Prostate gland (tissue), 2 donors: ENCODE results near the gene CRIP2. TPM values are rescaled to one million over a fixed set of nuclear protein-coding genes. Genes with fewer than 3 reads are reported as not detected.

ENCODE experiments used
- DNase-seq: peaks from one replicate; pipeline ENCODE4 v3.0.0-alpha.2; 2019; ENCODE audit warnings: low spot score
- H3K27ac ChIP-seq, 2 donors: fragments of 200-600 bp; sonication (generic); 2 replicates each; pipeline ENCODE4 v1.5.1; 2017 to 2019
- H3K27me3 ChIP-seq: fragments of 200-600 bp; sonication (generic); replicated peaks from 2 replicates; pipeline ENCODE4 v1.5.1; 2019; ENCODE audit not compliant: insufficient read depth
- H3K36me3 ChIP-seq, 2 donors: fragments of 200-600 bp; sonication (generic); 1 replicate in 1 of 2; 2 replicates in 1 of 2; pipeline versions ENCODE4 v1.5.1 to v1.8.1; 2017 to 2019
- H3K4me1 ChIP-seq: fragments of 200-600 bp; sonication (generic); replicated peaks from 2 replicates; pipeline ENCODE4 v1.5.1; 2019
- H3K4me3 ChIP-seq, 2 donors: fragments of 200-600 bp; sonication (generic); 2 replicates each; pipeline ENCODE4 v1.5.1; 2017 to 2019
- H3K9me3 ChIP-seq: fragments of 200-600 bp; sonication (generic); 2 replicates; pipeline ENCODE4 v1.5.1; 2017
- POLR2A ChIP-seq: fragments of 450-650 bp; IDR thresholded peaks from one replicate; pipeline ENCODE4 v1.6.1; 2016; ENCODE audit warnings: antibody characterized with exemption, mild to moderate bottlenecking
- POLR2AphosphoS5 ChIP-seq: sonication (generic); formaldehyde crosslinking; IDR thresholded peaks from one replicate; pipeline ENCODE4 v1.6.1; 2017; ENCODE audit warnings: antibody characterized with exemption
- WGBS: methylation state at CpG from one replicate; pipeline ENCODE4 v1.1.5; 2018; 5-methylcytosine and 5-hydroxymethylcytosine counted together
- intact Hi-C: fragments of 100-400 bp; cut with DNase I; formaldehyde crosslinking; loops from one replicate; pipeline ENCODE4 v1.14.2; 2022
- total RNA-seq, 2 donors: library from RNA; depleted of rRNA; stranded (reverse); fragments of >200 nt; gene quantifications; one replicate each; pipeline ENCODE4 v1.1.0, GENCODE V29; 2016
- TF ChIP-seq, protein P1 (sequence below), 4 experiments: fragments of 200-600 bp in 2 of 4; fragments of 450-650 bp in 2 of 4; sonication (generic) in 2 of 4; IDR thresholded peaks; 1 replicate in 3 of 4; 2 replicates in 1 of 4; pipeline ENCODE4 v1.5.1; 2016 to 2019; ENCODE audit warnings: antibody characterized with exemption in 4 of 4, mild to moderate bottlenecking in 2 of 4, moderate library complexity in 2 of 4

The CRIP2 gene
- total RNA-seq, 2 donors from 2014 or later, result 86.7 to 134 TPM

DNA sequence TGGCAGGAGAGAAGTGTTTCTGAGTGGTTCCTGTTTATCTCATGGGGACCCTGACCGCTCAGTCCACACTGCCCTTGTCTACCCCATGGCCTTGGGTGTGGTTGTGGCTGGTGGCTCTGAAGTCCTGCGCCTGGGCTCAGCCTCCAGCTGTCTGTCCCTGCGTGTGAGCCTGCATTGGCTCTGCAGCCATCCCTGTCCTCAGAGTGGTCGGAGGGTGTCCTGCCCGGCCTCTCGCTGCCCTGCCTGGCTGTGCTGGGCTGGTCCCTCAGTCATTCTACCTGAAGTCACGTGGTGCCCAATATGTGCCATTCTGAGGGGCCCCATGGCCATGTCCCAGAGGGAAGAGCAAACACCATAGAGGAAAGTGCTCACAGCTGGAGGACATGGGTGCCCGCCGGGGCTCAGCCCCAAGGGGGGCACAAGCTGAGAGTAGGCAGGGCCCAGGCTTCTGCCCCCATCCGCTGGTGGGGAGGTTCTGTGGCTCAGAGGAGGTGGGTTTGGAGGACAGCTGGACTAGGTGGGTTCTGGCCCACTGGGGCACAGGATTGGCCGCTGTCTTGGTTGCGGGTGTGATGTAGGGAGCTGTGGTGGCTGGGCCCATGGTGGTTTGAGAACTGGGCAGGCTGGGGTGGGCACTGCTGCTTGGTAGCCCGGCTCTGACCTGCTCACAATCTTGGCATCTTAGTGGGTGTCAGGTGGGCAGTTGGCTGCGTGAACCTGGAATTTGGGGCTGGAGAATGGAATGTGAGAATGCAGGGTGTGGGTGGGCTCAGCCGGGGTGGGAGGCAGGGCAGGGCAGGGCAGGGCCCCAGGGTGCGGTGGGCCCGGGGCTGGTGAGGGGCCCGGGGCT is 28.1 kb downstream of the CRIP2 start:
- 81% methylated on average over 17 of the region's 18 CpGs for WGBS
- H3K9me3 ChIP-seq, result no peaks in the 10 kb centered on the region
- H3K27ac ChIP-seq, result no peak overlapping the region
- no peak for DNase-seq
- no peaks in the 10 kb centered on the region for H3K27me3 ChIP-seq
- H3K4me3 ChIP-seq, result no peak overlapping the region
- intact Hi-C loops, result no loop called here
- H3K36me3 ChIP-seq, result no peaks in the 10 kb centered on the region
- TF ChIP-seq POLR2A (no peak), POLR2AphosphoS5 (no peak)
- TF ChIP-seq, protein P1, sequence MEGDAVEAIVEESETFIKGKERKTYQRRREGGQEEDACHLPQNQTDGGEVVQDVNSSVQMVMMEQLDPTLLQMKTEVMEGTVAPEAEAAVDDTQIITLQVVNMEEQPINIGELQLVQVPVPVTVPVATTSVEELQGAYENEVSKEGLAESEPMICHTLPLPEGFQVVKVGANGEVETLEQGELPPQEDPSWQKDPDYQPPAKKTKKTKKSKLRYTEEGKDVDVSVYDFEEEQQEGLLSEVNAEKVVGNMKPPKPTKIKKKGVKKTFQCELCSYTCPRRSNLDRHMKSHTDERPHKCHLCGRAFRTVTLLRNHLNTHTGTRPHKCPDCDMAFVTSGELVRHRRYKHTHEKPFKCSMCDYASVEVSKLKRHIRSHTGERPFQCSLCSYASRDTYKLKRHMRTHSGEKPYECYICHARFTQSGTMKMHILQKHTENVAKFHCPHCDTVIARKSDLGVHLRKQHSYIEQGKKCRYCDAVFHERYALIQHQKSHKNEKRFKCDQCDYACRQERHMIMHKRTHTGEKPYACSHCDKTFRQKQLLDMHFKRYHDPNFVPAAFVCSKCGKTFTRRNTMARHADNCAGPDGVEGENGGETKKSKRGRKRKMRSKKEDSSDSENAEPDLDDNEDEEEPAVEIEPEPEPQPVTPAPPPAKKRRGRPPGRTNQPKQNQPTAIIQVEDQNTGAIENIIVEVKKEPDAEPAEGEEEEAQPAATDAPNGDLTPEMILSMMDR (IDR thresholded peaks at IDR 0.05), result no peak
- H3K4me1 ChIP-seq, result no peaks in the 10 kb centered on the region

DNA sequence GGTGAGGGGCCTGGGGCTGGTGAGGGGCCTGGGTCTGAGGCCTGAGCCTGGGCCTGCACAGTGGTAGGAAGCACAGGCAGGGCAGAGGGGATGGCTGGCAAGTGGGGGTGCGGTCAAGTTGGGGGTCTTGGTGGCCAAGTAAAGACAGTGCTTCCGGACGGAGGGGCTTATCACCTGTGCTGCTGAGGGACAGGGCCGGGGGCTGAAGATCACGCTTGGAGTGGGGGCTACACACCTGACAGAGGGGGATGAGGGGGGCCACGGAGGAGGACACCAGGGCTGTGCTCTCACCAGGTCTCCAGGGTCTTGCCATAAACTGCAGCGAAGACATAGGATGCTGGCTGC is 28.6 kb downstream of the CRIP2 start:
- WGBS, result 94% methylated on average over 7 of the region's 7 CpGs
- intact Hi-C loops, result no loop called here
- H3K27ac ChIP-seq, result no peak overlapping the region
- no peaks in the 10 kb centered on the region for H3K27me3 ChIP-seq
- H3K9me3 ChIP-seq, result no peaks in the 10 kb centered on the region
- DNase-seq, result no peak
- no peaks in the 10 kb centered on the region for H3K36me3 ChIP-seq
- H3K4me3 ChIP-seq, result no peak overlapping the region
- TF ChIP-seq, protein P1 (IDR thresholded peaks at IDR 0.05), result no peak
- TF ChIP-seq POLR2AphosphoS5 (no peak), POLR2A (no peak)
- H3K4me1 ChIP-seq, result no peaks in the 10 kb centered on the region

DNA sequence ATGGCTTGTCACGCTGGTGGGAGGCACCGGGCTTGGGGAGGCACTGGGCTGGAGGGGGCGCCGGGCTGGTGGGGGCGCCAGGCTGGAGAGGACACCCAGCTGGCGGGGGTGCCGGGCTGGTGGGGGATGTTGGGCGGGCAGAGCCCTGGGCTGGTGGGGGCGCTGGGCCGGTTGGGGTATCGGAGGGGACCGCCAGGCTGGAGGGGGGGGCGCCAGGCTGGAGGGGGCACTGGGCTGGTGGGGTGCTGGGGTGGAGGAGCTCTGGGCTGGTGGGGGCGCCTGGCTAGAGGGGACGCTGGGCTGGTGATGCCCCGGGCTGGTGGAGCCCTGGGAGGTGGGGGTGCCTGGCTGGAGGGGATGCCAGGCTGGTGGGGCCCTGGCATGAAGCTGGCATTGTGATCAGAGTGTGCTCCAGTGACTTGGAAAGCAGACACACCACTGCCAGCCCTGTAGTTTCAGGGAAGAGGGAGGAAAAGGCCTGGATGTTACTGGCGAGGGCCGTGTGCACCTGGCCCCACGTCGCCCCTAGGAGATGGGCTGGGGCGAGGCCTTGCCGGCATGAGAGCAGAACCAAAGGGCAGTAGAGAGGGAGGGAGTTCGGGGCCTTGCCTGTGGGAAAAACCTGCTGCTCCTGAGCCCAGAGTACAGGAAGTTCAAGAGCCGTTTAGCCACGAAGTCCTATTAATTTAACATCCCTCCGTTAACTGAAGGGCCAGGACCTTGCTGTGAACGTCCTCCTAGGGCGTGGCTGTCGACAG is 29.5 kb downstream of the CRIP2 start:
- no peaks in the 10 kb centered on the region for H3K9me3 ChIP-seq
- WGBS, result 74% methylated on average over 26 of the region's 29 CpGs
- intact Hi-C loops, result no loop called here

DNA sequence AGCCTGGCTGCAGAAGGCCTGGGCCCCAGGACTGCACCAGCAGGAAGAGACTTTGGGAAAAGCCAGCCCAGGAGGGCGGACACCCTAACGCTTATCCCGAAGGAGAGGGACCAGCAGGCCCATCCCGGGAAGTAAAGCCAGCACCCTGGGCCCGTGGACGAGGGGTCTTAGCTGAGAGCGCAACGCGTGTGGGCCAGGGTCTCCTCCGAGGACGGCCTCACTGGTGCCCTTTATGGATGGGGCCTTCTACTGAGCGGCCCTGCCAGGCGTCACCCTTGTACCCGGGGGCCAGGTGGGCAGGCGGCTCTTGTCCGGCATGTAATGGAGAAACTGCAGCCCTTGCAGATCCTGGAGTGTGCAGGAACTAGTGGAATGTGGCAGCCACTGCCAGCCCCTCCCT is 30.5 kb downstream of the CRIP2 start:
- Histone ChIP-seq H3K27me3 (no peaks in the 10 kb centered on the region), H3K36me3 (no peaks in the 10 kb centered on the region), H3K4me1 (no peaks in the 10 kb centered on the region), H3K27ac (no peak overlapping the region), H3K9me3 (no peaks in the 10 kb centered on the region), H3K4me3 (no peak overlapping the region)
- no peak for DNase-seq
- intact Hi-C loops, result no loop called here
- TF ChIP-seq POLR2A (no peak), POLR2AphosphoS5 (no peak)
- TF ChIP-seq, protein P1 (IDR thresholded peaks at IDR 0.05), result no peak
- 87% methylated on average over 16 of the region's 16 CpGs for WGBS

More for the DNA sequence above, 29.5 kb downstream of the CRIP2 start:
- Histone ChIP-seq H3K4me1 (no peaks in the 10 kb centered on the region), H3K27ac (no peak overlapping the region), H3K36me3 (no peaks in the 10 kb centered on the region), H3K4me3 (no peak overlapping the region), H3K27me3 (no peaks in the 10 kb centered on the region)
- TF ChIP-seq POLR2AphosphoS5 (no peak), POLR2A (no peak)
- TF ChIP-seq, protein P1 (IDR thresholded peaks at IDR 0.05), result no peak
- no peak for DNase-seq
